Measurements from ENCODE around the gene MYO1D. TPM values are rescaled to one million over a fixed set of nuclear protein-coding genes. Genes with fewer than 3 reads are reported as not detected.

Gene MYO1D
- total RNA-seq, 1 experiment from 2014 or later = 40.8 TPM

GRCh38 chr17:32656886-32657285 is 220.0 kb downstream of the MYO1D start:
- no peaks in the 10 kb centered on the region for H3F3A ChIP-seq (ENCODE audit: insufficient read depth, low read depth)
- H3K27me3 ChIP-seq (ENCODE audit: insufficient read depth, low read depth) = no peaks in the 10 kb centered on the region
- no peak overlapping the region for H3K4me3 ChIP-seq
- no peaks in the 10 kb centered on the region for H3K79me2 ChIP-seq (ENCODE audit: low read depth)
- POLR2A ChIA-PET (ENCODE audit: unreplicated experiment) = no interaction called here
- H3K9me2 ChIP-seq (ENCODE audit: insufficient read depth) = no peaks in the 10 kb centered on the region
- TF ChIP-seq CTCF (conservative IDR thresholded peaks at IDR 0.05) (no peak), EZH2 (IDR thresholded peaks at IDR 0.05; ENCODE audit: low read depth) (no peak)
- no TSS peak for BruUV-seq (replicated peaks)
- H3K4me1 ChIP-seq (replicated peaks; ENCODE audit: insufficient read depth) = no peaks in the 10 kb centered on the region
- intact Hi-C loops (cut with micrococcal nuclease; ENCODE audit: unreplicated experiment) = no loop called here
- H3K9me3 ChIP-seq (ENCODE audit: insufficient read depth, low read depth) = no peaks in the 10 kb centered on the region
- H4K20me1 ChIP-seq (ENCODE audit: insufficient read depth) = no peaks in the 10 kb centered on the region
- CTCF ChIA-PET = no interaction called here
- H2AFZ ChIP-seq = no peak overlapping the region
- no peak overlapping the region for H3K4me2 ChIP-seq
- no peak for DNase-seq
- H3K36me3 ChIP-seq (ENCODE audit: low read depth) = no peaks in the 10 kb centered on the region
- no peak overlapping the region for H3K27ac ChIP-seq

- H3K79me2 ChIP-seq (ENCODE audit: low read depth) = no peaks in the 10 kb centered on the region
- H3K27ac ChIP-seq = no peak overlapping the region
- no TSS peak for BruUV-seq (replicated peaks)
- H3K4me3 ChIP-seq = no peak overlapping the region
- H3F3A ChIP-seq (ENCODE audit: insufficient read depth, low read depth) = no peaks in the 10 kb centered on the region
- ChIA-PET CTCF (no interaction called here), POLR2A (ENCODE audit: unreplicated experiment) (no interaction called here)
- no peak overlapping the region for H3K4me2 ChIP-seq
- H4K20me1 ChIP-seq (ENCODE audit: insufficient read depth) = no peaks in the 10 kb centered on the region
- no peaks in the 10 kb centered on the region for H3K4me1 ChIP-seq (replicated peaks; ENCODE audit: insufficient read depth)
- no peaks in the 10 kb centered on the region for H3K27me3 ChIP-seq (ENCODE audit: insufficient read depth, low read depth)
- no peaks in the 10 kb centered on the region for H3K9me2 ChIP-seq (ENCODE audit: insufficient read depth)
- TF ChIP-seq EZH2 (IDR thresholded peaks at IDR 0.05; ENCODE audit: low read depth) = no peak
- no peak for TF ChIP-seq CTCF (conservative IDR thresholded peaks at IDR 0.05)
- peaks cover 5% of the 10 kb centered on the region; the same call in 1 of the 2 replicates for H3K9me3 ChIP-seq (ENCODE audit: insufficient read depth, low read depth)
- intact Hi-C loops (cut with micrococcal nuclease; ENCODE audit: unreplicated experiment) = no loop called here
- DNase-seq = no peak
- H2AFZ ChIP-seq = no peak overlapping the region
- no peaks in the 10 kb centered on the region for H3K36me3 ChIP-seq (ENCODE audit: low read depth)
Measured at GRCh38 chr17:32654324-32654723, 222.6 kb downstream of the MYO1D start.

- DNase-seq = no peak
- POLR2A ChIA-PET (ENCODE audit: unreplicated experiment) = no interaction called here
- Histone ChIP-seq H3K9me3 (ENCODE audit: insufficient read depth, low read depth) (peaks cover 5% of the 10 kb centered on the region; the same call in 1 of the 2 replicates), H3K9me2 (ENCODE audit: insufficient read depth) (no peaks in the 10 kb centered on the region), H3K79me2 (ENCODE audit: low read depth) (no peaks in the 10 kb centered on the region), H3K36me3 (ENCODE audit: low read depth) (no peaks in the 10 kb centered on the region), H3K4me1 (replicated peaks; ENCODE audit: insufficient read depth) (no peaks in the 10 kb centered on the region), H3K27me3 (ENCODE audit: insufficient read depth, low read depth) (no peaks in the 10 kb centered on the region), H2AFZ (no peak overlapping the region), H3F3A (ENCODE audit: insufficient read depth, low read depth) (no peaks in the 10 kb centered on the region), H4K20me1 (ENCODE audit: insufficient read depth) (no peaks in the 10 kb centered on the region), H3K4me2 (no peak overlapping the region), H3K27ac (no peak overlapping the region), H3K4me3 (no peak overlapping the region)
- intact Hi-C loops (cut with micrococcal nuclease; ENCODE audit: unreplicated experiment) = no loop called here
- CTCF ChIA-PET = no interaction called here
- TF ChIP-seq CTCF (conservative IDR thresholded peaks at IDR 0.05) (no peak), EZH2 (IDR thresholded peaks at IDR 0.05; ENCODE audit: low read depth) (no peak)
- no TSS peak for BruUV-seq (replicated peaks)
Measured at GRCh38 chr17:32651084-32651483, 225.8 kb downstream of the MYO1D start.
